CD4-positive, alpha-beta T cell treated with Interleukin-17A for 4 hours (primary cell): ENCODE results near the gene TRAF3.

Source experiments
- DNase-seq: peaks from one replicate; pipeline ENCODE4 v3.0.0-alpha.2; 2020; ENCODE audit warnings: mixed read lengths

The TRAF3 gene

DNA sequence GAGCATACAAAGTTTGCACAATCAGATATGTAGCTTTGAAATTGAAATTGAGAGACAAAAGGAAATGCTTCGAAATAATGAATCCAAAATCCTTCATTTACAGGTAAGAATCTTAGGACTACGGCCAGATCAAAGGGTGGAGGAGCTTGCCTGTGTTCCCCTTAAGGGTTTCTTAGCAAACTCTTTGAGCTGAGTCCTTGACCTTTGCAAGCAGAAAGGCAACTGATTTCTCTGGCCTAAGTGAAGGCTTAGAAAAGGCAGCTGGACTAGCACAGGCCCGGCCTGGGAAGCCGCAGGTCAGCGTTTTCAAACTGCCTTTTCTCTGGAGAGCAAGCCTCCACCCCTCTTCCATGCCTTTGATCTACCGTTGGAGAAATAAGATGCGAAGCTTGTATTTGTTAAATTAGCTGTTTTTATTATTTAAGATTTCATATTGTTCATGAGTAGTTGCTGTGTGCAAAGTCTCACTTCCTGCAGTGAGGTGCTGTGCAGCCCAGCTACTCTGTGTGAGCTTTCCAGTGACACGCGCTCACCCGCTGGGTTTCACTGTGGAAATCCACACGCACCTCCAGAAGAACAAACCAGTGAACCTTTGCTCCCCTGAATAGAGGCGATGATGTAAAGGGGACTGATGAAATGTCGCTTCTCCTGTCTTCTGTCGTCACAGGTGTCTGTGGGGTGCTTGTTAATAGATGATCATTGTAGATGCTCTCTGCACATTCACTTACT, 120.2 kb downstream of the TRAF3 start:
- no peak for DNase-seq

DNA sequence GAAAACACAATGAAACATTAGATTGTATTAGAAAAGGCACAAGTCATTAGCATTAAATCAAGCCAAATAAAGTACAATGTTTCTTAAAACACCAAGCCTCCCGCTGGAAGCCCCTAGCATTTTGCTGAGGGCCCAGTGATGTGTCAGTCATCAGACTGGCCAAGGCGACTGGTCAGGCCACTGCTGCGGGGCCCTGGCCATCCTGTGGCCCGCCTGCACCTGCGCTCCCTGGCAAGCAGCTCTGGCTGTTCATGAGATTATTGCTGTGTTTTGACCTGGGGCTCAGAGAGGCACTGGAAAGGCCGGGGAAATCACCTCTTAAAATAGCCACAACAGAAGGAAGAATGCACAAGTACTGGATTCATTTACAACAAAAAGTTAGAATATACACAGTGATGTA, 121.0 kb downstream of the TRAF3 start:
- DNase-seq: no peak

DNA sequence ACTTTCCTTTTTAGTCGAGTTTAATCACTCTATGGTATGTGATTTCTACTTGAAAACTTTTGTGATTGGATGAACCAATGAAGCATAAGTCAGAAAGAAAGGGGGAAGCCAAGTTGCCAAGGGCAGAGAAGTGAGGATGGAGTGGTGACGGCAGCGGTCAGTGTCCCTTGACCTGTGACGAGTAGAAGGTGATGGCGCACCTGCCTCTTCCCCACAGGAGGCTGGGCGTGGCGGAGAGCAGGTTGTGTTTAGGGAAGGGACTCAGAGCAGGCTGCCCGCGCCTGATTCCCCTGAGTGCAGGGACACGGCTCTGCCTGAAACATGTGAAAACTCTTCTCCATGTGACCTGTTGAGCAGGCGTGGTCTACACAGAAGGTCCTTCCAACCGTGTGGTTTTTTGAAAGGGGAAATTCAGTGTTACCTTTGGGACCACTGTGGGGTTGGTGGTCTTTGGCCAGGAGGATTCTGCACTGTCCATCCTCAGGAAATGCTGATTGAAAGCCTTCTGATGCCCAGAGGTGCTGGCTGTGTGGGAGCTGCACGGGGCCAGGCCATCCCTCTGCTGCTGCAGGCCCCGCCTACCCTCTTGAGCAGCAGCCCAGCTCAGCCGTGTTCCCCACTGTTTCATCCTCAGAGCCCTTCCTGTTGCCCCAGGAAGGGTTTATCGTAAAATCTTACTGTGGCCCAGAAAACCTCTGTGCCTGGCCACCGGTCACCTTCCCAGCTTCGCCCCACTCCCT, 121.7 kb downstream of the TRAF3 start:
- no peak for DNase-seq

DNA sequence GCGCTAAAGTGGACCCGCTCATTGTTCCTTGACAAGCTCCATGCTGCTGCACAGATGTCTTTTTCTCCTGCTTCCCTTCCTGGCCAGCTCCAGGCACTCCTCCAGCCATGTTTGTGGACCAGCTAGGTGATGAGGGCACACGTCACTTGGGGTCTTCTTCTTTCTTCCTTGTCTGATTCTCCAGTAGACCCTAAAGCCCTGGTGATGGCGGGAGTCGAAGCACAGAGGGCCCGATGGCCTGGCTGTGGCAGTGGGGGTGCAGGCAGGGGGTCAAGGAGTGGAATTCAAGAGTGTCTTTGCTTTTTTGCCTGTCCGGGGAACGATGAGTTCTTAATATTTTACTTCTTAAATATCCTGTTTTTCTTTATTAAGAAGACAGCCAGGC, 122.3 kb downstream of the TRAF3 start:
- no peak for DNase-seq

DNA sequence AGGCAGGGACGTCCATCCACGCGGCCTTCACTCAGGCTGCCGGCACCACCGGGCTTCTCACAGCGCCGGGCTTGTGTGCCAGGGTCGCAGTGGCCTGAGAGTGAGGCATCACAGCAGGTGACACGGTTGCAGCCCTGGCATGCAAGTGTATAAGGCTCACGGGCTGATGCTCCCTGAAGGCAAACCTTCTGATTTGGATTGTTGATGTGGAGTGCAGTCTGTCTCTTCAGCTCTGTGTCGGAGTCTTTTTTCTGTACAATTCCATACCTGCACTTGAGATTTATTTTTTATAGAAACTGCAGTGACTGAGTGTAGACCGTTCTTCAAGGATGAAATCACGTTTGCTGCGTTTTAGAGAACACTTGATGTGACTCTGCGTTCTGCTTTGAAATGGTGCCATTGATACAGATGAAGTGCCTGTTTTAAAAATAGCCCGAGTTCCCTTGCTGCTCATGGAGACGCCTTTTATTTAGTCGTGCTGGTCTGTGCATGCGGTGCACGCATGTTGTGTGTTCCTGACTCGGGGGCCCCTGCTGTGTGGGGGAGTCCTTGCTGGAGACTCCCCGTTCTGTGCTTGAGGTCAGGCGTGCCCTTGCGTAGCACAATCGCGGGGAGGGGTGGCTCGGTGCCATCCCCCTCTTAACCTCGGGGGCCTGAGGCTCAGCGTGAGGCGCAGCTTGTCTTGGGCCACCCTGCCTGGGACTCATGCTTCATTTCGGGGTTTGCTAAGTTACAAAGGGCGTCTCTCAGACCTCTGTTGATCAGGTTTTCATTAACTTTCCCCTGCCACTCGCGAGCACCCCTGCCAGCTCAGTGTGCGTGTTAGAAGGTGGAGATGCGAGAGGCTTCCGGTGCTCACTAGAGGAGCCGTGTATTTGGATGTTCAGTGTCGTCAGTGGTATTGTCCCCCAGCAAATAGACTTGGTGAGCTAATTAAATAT, 123.7 kb downstream of the TRAF3 start:
- DNase-seq: peak; percentile 30

DNA sequence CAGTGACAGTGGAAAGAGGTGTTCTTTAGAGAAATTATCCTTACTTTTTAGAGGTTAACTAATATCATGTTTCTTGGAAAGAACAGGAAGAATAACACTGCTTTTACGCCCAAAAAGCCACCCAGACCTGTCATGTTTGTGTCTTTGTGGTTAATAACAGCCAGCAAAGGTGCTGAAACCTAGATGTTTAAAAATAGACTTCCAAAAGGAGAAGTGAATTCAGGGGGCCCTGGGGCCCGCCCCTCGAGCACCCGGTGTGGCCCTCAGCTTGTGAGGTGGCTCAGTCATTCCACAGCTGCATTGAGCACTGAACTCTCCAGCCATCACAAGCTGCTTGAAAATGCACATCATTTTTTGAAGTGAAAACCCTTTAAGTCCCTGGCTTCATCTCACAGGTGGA, 124.4 kb downstream of the TRAF3 start:
- DNase-seq: no peak

DNA sequence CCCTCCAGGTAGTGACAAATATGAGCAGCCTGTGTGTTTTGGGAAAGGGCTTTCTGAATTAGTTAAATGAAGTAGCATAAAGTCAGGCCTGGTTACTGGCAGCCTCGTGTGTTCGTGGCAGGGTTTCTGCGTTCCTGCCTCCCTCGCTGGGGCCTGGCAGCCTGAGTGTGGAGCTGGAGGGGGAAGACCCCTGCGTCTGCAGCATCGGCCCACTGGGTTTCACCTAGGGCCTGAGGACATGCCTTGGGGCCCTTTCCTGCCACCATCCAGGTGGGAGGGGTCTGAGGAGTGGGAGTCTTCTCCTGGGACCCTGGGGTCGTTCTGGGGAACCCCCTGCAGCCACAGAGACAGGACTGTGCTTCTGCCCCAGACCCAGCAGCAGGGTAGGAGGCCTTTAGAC, 124.8 kb downstream of the TRAF3 start:
- no peak for DNase-seq

DNA sequence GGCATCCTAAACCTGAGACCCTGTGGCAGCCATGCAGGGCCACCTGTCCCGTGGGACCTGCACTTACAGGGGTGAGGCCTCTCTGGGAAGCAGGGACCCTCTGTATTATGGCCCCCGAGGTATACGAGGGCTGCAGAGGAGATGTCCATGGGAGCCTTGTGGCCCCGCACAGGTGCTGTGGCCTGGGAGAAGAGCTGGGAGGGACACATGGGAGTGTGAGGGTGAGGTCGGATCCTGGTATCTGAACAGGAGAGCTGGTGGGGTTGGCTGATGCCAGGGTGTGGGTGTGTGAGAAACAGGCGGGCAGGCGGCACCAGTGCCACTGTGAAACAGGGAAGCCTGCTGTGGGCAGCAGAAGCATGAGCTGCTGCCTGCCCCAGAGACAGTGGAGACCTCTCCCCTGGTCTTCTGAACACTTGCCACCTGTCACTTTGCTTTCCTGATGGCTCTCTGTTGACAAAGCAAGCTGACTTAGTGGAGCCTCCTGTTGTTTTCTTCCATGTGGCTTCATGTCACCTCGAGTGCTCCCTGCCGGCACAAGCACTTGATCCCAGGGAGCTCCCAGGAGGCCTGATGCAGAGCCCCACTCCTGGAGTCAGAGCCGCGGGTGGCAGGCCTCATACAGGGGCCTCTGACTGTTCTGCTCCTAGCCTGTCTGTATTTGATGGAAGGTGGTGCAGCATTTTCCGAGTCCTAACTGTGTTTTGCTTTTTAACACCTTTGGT, 125.4 kb downstream of the TRAF3 start:
- DNase-seq: no peak

DNA sequence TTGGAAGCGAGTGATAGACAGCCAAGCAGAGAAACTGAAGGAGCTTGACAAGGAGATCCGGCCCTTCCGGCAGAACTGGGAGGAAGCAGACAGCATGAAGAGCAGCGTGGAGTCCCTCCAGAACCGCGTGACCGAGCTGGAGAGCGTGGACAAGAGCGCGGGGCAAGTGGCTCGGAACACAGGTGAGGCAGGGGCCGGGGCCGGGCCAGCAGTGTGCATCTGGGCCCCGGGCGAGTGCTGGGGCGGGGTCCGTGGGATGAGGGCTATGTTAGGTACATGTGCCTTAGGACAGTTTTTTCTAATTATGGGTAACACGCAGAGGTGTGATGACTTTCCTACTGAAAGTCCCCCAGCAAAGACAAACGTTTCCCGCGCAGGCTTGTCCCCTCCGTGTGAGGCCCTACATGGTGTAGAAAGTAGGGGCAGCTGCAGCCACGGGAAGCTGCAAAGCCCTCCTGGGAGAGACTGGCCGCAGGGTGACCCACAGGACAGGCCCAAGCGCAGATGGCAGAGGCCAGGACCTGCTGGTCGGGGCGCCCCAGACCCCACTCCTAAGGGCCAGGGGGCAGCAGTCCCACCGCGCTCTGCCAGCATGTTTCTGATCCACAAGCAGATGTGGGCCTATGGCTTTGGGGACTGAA, 126.1 kb downstream of the TRAF3 start:
- DNase-seq: no peak

DNA sequence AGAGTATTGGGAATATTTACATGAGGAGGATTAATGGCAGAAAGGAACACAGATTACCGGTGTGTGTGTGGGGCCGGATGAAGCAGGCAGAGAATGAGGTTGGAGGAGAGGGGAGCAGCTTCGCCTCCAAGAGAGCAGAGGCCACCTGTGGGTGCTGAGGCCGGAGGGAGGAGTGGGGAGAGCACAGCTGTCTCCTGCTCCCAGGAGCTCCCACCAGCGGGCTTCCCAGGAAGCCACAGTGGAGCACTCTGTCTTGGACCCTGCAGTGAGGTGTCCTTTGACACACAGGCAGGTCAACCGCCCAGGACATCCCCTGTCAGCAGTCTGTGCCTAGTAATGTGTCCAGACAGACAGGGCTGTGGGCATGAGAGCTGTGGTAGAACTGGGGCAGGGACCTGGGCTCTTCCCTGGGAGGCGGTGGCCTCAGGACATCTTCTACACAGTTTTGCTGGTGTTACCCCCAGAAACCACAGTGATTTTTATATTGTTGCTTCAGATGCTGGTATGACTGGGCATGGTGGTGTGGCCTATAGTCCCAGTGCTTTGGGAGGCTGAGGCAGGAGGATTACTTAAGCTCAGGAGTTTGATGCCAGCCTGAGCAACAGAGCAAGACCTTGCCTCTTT, 126.8 kb downstream of the TRAF3 start:
- DNase-seq: no peak

DNA sequence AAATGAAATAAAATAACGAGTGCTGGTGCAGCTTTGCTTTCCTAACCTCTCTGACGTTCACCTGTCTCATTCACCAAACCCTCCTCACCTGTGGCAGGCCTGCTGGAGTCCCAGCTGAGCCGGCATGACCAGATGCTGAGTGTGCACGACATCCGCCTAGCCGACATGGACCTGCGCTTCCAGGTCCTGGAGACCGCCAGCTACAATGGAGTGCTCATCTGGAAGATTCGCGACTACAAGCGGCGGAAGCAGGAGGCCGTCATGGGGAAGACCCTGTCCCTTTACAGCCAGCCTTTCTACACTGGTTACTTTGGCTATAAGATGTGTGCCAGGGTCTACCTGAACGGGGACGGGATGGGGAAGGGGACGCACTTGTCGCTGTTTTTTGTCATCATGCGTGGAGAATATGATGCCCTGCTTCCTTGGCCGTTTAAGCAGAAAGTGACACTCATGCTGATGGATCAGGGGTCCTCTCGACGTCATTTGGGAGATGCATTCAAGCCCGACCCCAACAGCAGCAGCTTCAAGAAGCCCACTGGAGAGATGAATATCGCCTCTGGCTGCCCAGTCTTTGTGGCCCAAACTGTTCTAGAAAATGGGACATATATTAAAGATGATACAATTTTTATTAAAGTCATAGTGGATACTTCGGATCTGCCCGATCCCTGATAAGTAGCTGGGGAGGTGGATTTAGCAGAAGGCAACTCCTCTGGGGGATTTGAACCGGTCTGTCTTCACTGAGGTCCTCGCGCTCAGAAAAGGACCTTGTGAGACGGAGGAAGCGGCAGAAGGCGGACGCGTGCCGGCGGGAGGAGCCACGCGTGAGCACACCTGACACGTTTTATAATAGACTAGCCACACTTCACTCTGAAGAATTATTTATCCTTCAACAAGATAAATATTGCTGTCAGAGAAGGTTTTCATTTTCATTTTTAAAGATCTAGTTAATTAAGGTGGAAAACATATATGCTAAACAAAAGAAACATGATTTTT, 128.2 kb downstream of the TRAF3 start:
- no peak for DNase-seq

DNA sequence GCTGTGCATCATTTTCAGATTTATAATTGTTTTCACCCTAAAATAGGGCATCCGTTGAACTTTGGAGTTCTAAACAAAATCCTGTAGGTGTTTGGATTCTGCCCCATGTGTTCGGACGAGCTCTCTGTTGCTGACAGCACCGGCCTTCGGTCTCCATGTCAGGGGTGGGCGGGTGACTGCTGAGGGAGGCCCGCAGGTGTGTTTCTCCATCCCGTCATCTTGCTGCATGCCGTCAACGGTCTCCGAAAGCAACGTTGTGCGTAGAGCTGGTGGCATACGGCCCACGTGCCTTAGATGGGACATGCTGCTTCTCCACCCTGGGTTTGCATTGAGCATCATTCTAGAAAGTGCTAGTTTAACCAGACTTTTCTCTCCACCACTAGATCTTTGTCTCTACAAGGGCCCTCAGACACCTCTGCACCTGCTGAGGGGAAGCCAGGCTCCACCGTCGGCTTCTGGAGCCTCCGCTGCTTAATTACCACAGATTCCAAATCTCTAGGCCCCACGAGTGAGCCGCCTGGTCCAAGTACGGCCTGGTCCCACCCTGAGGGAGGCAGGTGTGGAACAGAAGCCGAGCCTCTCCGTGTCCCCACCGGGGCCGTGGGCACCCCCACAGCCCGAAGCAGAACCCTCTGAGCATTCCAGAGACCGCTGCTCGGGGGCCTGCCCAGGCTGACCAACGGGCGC, 129.5 kb downstream of the TRAF3 start:
- no peak for DNase-seq

DNA sequence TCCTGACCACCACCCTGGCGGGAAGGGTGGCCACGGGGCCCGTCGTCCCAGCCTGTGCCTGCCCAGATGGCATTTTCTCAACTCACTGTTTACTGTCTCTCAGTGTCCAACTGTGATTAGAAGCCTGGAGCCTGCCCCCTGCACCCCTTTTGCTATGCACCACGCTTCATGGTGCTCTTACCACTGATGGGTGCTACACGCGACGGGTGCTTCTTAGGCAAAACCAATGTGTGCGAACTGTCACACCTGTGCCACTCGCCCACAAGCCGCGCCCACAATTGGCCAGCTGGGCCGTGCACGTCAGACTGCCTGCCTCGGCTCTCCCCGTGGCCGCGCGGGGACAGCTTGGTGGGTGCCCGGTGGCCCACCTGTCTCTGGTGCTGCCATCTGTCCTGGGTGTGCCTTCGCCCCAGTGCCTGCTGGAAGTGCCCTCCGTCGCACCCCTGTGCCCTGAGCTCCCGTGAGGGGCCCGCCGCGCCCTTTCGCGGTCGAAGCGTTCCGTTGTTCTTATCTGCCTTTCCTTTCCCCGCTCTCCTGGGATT, 130.1 kb downstream of the TRAF3 start:
- no peak for DNase-seq

DNA sequence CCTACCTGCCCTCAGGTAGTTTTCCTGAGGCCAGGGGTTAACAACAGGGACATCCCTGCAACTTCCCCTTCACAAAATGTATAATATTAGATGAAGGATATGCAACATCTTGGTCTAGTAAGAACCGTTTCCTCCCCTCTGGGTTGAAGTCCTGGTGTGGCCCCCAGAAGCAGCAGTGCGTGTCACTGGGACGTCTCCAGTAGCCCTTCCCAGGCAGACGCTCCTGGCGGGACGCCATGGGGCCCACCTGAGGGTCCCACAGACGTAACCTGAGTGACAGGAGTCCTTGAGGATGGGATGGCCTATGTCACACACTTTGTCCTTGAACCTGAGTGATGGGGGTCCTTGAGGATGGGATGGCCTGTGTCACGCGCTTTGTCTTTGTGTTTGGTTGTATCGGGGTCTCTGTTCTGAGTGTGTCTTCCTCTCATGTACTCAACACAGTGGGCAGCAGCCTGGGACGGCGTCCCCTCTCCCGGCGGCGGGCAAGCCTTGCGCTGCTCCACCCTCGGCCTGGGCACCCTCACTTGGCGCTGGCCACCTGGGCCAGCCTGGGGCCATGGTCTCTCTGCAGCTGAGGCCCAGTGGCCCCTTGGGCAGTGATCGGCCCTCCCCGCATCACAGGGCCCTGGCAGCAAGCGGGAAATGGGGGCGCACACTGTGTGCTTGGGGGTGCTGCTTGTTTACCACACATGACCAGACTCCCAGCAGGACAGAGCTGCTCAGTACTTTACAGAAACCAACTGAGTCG, 130.9 kb downstream of the TRAF3 start:
- DNase-seq: no peak

DNA sequence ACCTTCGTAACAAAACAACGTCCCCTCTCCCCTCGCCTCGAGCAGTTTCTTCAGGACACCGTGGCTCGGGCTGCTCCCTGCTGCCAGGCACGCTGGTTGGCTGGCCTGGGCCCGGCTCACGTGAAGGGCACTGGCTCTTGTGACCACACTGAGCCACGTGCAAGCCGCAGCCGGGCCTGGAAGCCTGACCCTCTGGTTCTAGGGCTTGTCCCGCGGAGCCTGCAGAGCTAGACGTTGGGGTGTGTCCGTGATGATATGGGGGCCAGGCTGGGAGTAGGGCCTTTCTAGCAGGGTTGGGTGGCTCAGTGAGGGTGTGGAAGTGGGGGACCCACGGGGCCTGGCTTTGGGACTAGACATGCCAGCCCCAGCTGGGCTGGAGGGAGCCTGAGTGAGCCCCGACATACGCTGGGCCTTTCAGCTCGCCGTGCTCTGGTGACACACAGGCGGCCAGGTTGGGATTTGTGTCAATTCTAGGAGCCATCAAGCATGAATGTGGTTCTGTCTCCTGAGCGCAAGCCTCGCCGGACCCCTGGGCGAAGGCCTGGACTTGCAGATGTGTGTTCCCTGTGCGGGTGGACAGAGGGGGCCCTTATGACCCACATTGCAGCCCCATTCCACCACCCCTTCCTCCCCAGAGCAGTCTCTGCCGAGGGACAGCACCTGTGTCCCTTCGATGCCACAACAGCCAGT, 131.7 kb downstream of the TRAF3 start:
- no peak for DNase-seq

DNA sequence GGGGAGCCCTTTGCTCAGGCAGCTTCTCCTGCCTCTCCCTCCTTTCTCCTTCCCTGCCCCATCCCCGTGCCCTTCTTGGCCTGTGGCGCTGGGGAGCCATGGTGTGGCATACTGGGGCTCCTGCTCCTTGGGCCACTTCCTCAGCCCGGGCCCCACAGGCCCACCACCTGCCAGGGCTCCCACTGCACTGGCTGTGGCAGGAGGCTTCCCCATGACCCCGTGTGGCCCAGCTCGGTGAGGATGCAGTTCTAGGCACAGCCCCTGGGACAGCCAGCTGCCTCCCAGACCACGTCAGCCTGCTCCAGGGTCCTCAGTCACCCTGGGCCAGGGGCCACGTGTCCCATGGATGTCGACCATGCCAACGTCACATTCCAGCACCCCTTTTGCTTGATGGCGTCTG, 132.2 kb downstream of the TRAF3 start:
- DNase-seq: no peak

DNA sequence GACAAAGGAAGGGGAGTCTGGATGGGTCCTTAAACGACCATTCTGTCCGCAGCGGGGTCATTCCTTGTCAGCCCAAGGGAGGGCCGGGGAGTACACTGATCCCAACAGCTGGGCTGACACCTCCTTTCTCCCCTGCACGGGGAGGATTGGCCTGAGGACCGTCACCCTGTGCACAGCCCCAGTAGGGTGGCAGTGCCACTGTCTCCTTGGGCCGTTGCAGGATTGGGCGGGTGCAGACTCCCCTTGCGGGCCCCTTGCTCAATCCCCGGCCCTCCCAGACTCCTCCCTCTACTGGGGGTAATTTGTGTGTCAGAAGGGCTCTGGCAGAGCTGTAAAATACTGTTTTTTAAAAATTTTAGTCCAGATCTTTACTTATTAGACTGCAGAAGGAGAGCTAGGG, 132.7 kb downstream of the TRAF3 start:
- no peak for DNase-seq

DNA sequence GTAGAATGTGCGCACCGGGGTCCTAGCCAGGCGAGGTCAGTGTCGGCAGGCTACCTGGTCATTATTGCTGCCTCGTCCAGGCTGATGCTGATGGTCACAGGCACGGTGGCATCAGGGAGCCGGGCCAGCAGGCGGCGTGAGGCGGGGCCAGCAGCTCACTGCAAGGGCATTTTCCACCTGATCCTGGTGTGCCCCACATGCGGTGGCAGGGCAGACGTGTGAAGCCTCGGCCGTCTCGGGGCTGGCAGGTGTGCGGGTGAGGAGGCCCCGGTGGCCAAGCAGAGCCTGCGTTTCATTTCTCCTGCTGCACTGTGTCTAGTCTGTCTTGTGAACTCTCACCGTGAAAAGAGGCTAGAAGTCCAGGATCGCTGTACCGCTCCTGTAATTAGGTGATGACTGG, 133.2 kb downstream of the TRAF3 start:
- DNase-seq: no peak
